ENCODE results near the gene LYZL2. TPM values are rescaled to one million over a fixed set of nuclear protein-coding genes. Genes with fewer than 3 reads are reported as not detected.
"Not testable (repeated sequence)": the region's sequence is repeated elsewhere in the genome, so short reads cannot be mapped to it uniquely, and the experiment has no call there.

Gene LYZL2
- not detected in 2 replicates for total RNA-seq (2014; rRNA removed; shearing (Covaris generic))
- polyA plus RNA-seq (2015; cell fraction: cytosol; rRNA removed), result not detected in 2 replicates
- not detected in 2 replicates for polyA plus RNA-seq (2015; cell fraction: nucleus; rRNA removed)

GRCh38 chr10:30629653-30630052, at the start of gene LYZL2:
Gene LYZL2, minus strand, starts transcription at chr10:30629753. Its CDS starts 2,838 bp downstream, at chr10:30626915.
- in situ Hi-C loops (cut with HindIII; ENCODE audit: low pct_unique_long_range_greater_than_20kb, low sequenced_read_pairs), result no loop called here
- DNase-seq (ENCODE audit: low read depth, low spot score), result no peak

- in situ Hi-C loops (cut with HindIII; ENCODE audit: low pct_unique_long_range_greater_than_20kb, low sequenced_read_pairs); DNase-seq (ENCODE audit: low read depth, low spot score): not testable (repeated sequence)
Measured at GRCh38 chr10:30677616-30678015, 48.1 kb upstream of the LYZL2 start.

DNA sequence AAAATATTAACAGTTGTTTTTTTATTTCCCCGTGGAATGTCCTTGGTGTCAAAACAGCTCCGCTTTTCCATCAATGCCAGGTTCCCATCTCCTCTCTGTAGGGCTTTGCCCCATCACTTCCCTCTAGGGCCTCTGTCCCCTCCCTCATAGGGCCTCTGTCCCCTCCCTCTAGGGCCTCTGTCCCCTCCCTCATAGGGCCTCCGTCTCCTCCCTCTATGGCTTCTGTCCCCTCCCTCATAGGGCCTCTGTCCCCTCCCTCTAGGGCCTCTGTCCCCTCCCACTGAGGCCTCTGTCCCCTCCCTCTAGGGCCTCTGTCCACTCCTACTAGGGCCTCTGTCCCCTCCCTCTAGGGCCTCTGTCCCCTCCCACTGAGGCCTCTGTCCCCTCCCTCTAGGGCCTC, 47.6 kb upstream of the LYZL2 start:
- in situ Hi-C loops (cut with HindIII; ENCODE audit: low pct_unique_long_range_greater_than_20kb, low sequenced_read_pairs), result not testable (repeated sequence)

DNA sequence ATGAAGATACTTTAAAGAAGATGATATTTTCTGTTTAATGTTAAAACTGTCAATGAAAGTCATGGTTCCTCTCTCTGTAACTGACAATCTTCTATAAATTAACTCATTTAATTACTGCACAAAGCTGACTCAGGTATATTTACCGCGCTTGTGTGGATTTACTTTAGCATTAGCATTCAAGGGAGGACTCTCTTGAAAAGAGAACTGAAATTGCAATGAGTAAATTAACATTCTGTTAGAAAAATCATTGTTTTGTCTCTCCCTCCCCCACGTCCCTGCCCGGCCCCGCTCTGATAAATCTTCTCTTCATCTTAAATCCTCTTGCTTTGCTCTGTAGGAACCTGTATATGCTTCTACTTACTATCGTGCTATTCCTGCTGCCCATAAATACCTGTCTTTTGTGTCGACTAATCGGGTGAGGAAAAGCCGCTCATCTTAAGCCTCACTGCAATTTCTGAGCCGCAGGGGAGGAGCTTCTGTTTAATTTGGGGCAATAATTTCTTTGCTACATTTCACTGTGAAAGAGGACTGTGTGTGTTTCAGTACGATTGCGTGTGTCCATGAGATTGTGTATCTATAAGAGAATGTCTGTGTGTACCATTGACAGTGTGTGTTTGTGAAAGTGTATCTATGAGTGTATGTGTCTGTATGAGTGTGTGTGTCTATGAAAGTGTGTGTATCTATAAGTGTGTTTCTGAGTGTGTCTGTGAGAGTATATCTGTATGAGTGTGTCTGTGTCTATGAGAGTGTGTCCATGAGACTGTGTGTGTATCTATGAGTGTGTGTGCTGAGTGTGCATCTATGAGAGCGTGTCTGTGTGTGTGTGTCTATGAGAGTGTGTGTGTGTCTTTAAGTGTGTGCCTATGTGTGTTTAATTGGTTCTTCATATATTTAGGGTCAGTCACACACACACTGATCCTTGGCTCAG, 46.5 kb upstream of the LYZL2 start:
- in situ Hi-C loops (cut with HindIII; ENCODE audit: low pct_unique_long_range_greater_than_20kb, low sequenced_read_pairs), result no loop called here
- DNase-seq (ENCODE audit: low read depth, low spot score), result no peak

More for the DNA sequence above, 47.6 kb upstream of the LYZL2 start:
- DNase-seq (ENCODE audit: low read depth, low spot score), result not testable (repeated sequence)

- in situ Hi-C loops (cut with HindIII; ENCODE audit: low pct_unique_long_range_greater_than_20kb, low sequenced_read_pairs), result no loop called here
- DNase-seq (ENCODE audit: low read depth, low spot score), result no peak
Measured at GRCh38 chr10:30674796-30675195, 45.2 kb upstream of the LYZL2 start.

DNA sequence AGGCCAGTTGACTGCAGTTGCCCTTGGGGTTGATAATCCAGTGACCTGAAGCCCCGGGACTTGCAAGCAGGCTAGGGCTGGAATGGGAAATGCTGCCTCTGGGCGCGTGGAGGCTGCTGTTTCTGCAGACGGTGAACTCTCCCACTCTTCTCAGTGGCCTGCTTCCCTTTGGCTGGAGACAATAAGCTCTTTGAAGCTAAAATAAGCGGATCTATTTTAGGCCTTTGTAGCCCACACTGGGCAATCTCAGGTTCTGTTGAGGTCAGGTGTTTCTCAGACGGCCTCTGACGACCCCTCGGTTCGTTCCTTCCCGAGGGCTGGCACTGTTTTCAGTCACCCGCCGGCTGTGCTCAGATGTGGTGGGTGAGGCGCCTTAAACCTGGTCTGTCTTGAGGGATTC, 43.7 kb upstream of the LYZL2 start:
- in situ Hi-C loops (cut with HindIII; ENCODE audit: low pct_unique_long_range_greater_than_20kb, low sequenced_read_pairs); DNase-seq (ENCODE audit: low read depth, low spot score): not testable (repeated sequence)

DNA sequence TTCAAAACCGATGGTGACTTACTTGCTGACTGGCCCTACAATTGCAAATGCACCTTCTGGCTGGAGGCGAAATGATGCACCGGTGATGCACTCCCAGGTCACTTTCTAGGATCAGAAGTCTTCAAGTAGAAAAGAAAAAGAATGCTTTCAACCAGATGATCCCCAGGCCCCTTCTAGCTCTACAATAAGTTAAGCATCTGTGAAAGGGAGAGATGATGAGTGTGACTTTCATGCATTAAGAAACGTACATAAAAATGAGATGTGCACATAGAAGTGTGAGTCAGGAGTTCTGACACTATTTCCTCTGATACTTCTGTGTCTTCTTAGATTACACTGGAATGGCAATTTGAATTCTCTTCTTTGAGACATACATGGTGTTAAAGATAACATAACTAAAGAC, 42.8 kb upstream of the LYZL2 start:
- in situ Hi-C loops (cut with HindIII; ENCODE audit: low pct_unique_long_range_greater_than_20kb, low sequenced_read_pairs); DNase-seq (ENCODE audit: low read depth, low spot score): not testable (repeated sequence)

DNA sequence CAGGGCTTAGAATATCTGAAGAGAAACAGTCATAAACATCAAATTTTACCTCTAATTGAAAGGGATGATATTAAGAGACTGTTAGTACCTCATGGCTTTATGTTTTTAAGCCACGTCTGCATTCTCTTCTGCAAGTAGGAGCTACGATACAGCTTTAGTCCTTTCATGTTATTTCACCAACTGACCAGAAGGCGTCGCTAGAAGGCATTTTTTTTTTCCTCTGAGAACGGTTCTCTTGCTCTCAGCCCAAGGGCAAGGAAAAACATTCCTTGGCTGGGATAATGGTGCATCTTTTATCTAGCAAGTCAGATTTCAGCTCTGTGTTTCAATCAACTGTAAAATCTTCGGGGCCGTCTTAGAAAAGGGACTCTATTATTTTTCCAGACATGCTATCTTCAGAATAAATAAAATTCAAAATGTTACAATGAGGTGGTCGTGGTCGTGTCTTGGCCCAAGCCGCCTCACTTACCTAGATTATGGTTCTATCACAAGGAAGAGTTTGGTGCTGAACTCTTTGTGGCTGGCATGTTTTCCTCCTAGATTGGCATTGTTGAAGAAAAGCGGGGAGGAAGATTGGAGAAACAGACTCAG, 41.6 kb upstream of the LYZL2 start:
- in situ Hi-C loops (cut with HindIII; ENCODE audit: low pct_unique_long_range_greater_than_20kb, low sequenced_read_pairs), result no loop called here
- DNase-seq (ENCODE audit: low read depth, low spot score), result peak; percentile 75

- DNase-seq (ENCODE audit: low read depth, low spot score); in situ Hi-C loops (cut with HindIII; ENCODE audit: low pct_unique_long_range_greater_than_20kb, low sequenced_read_pairs): not testable (repeated sequence)
Measured at GRCh38 chr10:30667982-30668381, 38.4 kb upstream of the LYZL2 start.

DNA sequence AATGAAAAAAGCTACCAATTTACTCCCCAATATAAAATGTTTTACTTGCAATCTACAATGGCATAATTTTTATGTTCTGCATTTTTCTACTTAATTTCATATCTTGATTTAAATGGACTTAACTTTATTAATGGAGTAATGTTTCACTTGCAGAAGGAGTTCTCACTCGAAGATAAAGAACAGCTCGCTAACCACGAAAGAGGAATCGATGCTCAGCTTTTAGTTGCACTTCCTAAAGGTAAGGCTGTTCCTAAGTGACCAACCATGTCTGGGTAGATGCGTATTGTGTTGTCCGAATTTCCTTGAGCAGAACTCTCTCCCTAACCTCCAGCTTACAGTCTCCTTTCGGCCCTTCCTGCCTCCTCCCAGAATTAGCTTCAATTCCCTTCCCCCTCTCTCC, 33.9 kb upstream of the LYZL2 start:
- DNase-seq (ENCODE audit: low read depth, low spot score); in situ Hi-C loops (cut with HindIII; ENCODE audit: low pct_unique_long_range_greater_than_20kb, low sequenced_read_pairs): not testable (repeated sequence)

GRCh38 chr10:30662814-30663213, 33.3 kb upstream of the LYZL2 start:
- DNase-seq (ENCODE audit: low read depth, low spot score), result no peak

GRCh38 chr10:30660314-30660713, 30.8 kb upstream of the LYZL2 start:
- DNase-seq (ENCODE audit: low read depth, low spot score); in situ Hi-C loops (cut with HindIII; ENCODE audit: low pct_unique_long_range_greater_than_20kb, low sequenced_read_pairs): not testable (repeated sequence)

More at GRCh38 chr10:30662814-30663213, 33.3 kb upstream of the LYZL2 start:
- in situ Hi-C loops (cut with HindIII; ENCODE audit: low pct_unique_long_range_greater_than_20kb, low sequenced_read_pairs), result no loop called here

DNA sequence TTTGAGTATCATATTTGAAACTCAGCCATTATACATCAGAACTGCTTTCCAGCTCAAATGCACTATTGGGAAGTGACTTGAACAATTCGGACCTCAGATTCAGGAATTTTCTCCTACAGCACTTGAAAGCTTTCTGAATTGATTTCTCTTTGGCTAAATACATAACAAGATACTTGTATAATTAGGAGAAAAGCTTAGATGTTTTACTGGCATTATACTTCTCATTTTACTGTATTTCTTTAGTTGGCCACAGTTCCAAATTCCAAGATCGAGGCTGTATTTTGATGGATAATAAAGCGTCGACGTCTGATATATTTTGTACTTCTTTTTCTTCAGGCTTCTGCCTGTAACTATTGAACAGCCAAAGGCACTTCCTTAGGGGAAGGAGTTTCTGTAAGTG, 26.7 kb upstream of the LYZL2 start:
- in situ Hi-C loops (cut with HindIII; ENCODE audit: low pct_unique_long_range_greater_than_20kb, low sequenced_read_pairs), result no loop called here

GRCh38 chr10:30655001-30655400, 25.4 kb upstream of the LYZL2 start:
- in situ Hi-C loops (cut with HindIII; ENCODE audit: low pct_unique_long_range_greater_than_20kb, low sequenced_read_pairs); DNase-seq (ENCODE audit: low read depth, low spot score): not testable (repeated sequence)

More for the DNA sequence above, 26.7 kb upstream of the LYZL2 start:
- no peak for DNase-seq (ENCODE audit: low read depth, low spot score)

- in situ Hi-C loops (cut with HindIII; ENCODE audit: low pct_unique_long_range_greater_than_20kb, low sequenced_read_pairs); DNase-seq (ENCODE audit: low read depth, low spot score): not testable (repeated sequence)
Measured at GRCh38 chr10:30651470-30652397, 22.2 kb upstream of the LYZL2 start.

DNA sequence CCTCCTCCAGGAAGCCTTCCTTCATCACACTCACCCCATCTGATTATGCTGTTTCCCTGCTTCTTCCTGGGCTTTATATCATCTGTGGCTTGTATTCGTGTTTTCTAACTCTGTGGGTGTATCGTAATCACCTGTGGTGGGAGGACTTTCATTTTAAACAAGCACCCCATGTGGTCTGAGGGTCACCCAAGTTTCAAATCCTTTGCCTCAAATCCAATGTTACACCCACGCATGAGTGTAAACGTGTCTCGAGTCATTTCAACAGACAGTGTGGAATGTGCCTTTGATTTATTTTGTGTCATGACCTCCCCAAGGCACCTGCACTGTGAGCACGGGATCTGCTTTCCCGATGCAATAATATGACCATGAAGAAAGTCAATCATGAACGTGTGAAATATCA, 17.5 kb upstream of the LYZL2 start:
- no peak for DNase-seq (ENCODE audit: low read depth, low spot score)
- in situ Hi-C loops (cut with HindIII; ENCODE audit: low pct_unique_long_range_greater_than_20kb, low sequenced_read_pairs), result no loop called here

DNA sequence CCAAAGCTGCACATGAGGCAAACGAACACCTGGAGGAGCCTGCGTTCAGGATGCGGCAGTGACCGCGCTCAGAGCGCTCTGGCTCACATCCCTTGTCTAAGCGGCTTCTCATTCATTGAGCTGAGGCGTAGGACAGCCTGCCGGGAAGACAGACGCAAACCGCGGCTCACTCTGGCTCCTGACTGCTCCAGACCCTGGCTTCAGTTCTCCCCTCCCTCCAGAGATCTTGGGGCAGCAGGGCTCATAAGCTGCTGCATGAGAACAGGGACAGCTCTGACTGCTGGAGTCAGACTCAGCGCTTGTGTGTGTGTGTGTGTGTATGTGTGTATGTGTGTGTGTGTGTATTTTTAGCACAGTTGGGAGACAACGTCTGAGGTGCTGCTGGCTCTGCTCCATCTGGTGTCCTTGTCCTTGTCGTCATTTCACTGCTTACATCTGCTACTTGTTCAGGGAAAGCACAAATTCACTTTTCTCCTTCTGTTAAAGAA, 15.8 kb upstream of the LYZL2 start:
- in situ Hi-C loops (cut with HindIII; ENCODE audit: low pct_unique_long_range_greater_than_20kb, low sequenced_read_pairs), result no loop called here
- no peak for DNase-seq (ENCODE audit: low read depth, low spot score)
